CD1c-positive myeloid dendritic cell (primary cell): ENCODE measurements around the gene RBM43.
"Not testable (repeated sequence)": the region's sequence is repeated elsewhere in the genome, so short reads cannot be mapped to it uniquely, and the experiment has no call there.

Source experiments
- DNase-seq: peaks from one replicate; pipeline ENCODE4 v3.0.0-alpha.2; 2016; ENCODE audit errors: extremely low spot score

The RBM43 gene

DNA sequence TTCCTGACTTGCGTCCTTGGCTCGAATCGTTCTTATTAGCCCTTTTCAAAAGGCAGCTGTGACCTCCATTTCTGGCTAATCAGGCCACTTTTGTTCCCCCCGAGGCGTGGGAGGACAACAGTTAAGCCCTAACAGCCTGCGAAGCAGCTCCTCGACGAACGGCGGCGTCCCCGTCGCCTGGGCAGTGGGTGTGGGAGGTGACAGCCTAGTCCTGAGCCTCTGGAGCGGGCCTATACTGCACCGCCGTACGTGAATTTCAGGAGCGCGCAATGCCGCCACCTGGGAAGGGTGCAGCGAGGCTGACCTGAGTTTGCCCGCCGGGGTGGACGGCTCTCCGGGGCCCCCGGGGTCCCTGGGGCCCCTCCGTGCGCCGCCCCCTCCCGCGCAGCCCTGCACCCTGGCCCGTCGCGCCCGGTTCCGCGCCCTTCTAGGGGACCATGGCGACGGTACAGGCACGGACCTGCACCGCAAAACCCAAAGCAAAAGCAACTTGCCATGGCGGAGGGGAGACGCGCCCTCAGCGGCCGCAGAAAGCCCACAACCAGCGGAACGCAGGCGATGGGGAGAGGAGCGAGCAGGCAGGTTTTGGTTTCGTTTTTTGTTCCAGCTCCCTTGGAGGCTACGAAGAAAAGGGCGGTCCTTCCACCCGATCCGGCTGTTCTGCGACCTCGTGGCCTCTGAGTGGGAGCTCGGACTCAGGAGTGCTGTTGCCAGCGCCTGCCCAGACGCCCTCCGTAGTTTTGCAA, at the start of gene RBM43:
TSS of gene RBM43 (minus strand) at position 633 of the 746 bp plus-strand sequence. CDS start at position 497, 136 bp downstream.
- DNase-seq = peak; percentile 93

DNA sequence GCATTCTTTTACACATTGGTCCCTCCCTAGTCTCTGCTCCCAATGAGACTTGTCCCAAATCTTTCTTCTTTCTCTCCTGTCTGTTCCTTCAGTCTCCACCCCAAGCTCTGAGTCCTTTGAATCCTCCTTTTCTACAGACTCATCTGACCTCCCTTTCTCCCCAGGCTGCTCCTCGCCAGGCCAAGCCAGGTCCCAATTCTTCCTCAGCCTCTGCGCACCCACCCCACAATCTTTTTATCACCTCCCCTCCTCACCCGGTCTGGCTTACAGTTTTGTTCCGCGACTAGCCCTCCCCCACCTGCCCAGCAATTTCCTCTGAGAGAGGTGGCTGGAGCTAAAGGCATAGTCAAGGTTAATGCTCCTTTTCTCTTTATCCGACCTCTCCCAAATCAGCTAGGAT, 48.6 kb upstream of the RBM43 start:
- not testable (repeated sequence) for DNase-seq

DNA sequence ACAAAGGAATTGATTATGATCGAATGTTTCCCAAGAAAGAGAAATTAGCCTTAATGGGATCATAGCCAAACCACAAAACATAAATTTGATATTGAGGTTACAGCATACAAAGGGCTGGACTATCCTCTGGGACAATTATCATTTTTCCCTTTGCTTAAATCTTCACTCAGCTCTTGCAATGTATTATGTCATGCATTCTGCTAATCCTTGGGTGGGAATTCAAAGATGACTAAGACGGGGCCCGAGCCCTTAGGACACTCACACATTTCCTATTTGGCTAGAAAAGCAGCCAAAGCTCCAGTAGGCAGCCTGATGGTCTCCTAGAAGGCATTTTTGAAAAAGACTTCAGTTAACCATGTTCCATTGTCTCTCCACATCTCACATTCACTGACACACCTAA, 45.0 kb upstream of the RBM43 start:
- DNase-seq = no peak

DNA sequence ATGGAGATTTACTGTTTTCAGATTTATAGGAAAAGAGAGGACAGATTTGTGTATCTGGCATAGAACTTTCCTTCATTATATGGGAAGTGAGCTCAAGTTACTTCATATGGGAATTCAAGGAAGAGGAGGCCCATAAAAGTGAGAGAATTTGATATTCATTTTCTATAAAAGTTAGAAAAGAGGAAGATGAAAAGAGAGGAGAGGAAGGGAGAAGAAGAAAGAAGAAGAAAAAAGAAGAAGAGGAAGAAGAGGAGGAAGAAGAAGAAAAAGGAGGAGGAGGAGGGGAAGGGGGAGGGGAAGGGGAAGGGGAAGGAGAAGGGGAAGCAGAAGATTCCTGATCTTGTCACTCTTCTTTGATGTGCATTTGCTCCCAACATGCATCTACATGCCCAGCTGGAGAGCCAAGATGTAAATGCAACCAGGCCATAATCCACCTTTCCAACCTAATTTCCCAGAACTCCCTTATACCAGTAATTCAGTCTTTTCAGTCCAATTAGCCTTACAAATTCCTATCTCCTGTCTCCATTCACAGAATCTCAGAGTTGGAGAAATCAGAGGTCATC, 43.5 kb upstream of the RBM43 start:
- DNase-seq = no peak

DNA sequence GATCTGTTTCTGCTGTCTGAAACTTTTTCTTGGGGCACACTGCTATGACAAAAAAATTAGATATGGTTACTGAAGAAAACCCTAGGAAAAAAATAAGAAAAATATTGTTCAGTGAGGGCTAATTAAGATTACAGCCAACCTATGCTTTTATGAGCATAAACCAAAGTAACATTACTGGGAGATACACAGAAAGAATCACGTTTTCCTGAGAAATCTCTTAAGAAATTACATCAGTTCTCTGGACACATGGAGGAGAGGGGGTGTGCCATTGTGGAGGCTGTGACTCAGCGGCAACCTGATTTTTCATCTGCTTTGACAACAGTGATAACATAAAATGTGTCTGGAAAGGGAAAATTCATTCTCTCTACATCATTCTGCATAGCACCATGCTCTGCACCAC, 41.2 kb upstream of the RBM43 start:
- no peak for DNase-seq

DNA sequence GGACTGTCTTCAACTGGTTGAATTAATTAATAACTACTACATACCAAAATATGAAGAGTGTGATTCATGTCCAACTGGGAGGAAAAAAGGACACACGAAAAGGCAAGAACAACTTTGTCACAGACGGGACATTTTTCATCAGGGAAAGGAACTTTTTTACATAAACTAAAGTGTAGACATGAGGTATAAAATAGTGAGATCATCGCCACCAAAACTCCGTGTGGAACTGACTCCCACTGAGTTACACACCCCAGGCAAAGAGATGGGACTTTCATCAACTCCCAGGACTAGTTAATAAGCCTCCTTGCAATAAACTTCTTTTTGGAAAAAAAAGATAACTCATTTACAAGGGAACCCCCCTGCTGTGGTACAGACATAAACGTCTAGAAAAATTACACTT, 40.7 kb upstream of the RBM43 start:
- no peak for DNase-seq

DNA sequence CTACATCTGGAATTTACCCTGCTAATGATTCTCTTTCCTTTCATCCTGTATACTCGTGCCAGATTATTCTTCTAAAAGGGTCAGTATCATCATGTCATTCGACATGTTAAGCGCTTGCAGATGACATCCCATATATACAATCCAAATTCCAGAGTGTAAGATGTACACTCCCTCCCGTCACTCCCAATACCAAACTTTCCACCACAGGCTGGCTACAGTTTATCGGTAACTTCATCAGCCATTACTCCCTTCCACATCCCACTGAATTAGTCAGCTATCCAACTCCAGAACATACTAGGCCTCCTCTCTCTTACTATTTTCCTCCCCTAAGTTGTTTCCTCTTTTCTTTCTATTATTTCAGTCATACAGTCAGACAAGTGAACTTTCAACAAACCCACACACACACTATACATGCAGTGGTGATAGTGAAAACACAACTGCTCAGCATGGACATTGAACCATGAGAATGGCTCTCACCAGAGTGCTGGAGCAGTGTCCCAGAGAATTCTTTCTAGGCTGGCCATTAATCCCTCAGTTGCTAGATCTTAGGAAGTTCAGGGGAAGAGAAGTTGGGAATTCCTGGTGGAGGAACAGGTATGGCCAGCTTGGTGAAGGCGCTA, 38.4 kb upstream of the RBM43 start:
- DNase-seq = no peak

DNA sequence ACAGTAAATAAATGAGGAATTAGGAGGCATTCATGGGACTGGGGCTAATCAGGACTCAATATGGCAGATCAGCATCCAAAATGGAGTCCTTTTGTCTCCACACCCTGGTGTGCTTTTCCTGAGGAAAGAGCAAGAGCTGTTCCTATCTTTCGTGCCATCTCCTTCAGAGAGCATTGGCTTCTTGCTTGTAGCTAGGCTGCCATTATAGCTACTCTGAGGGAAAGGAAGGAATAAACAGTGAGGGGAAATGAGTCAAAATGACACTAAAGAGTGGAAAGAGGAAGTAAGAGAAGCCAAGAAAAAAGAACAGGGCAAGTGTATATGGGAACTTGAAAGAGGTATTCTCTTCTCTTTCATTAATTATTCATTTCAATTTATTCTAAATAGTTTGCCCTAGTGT, 36.2 kb upstream of the RBM43 start:
- DNase-seq = peak; percentile 72

DNA sequence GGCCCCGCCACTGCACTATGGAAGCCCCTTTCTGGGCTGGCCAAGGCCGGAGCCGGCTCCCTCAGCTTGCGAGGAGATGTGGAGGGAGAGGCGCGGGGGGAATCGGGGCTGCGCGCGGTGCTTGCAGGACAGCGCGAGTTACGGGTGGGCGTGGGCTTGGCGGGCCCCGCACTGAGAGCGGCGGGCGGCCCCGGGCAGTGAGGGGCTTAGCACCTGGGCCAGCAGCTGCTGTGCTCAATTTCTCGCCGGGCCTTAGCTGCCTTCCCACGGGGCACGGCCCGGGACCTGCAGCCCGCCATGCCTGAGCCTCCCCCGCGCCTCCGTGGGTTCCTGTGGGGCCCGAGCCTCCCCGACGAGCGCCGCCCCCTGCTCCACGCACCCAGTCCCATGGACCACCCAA, 34.3 kb upstream of the RBM43 start:
- not testable (repeated sequence) for DNase-seq

DNA sequence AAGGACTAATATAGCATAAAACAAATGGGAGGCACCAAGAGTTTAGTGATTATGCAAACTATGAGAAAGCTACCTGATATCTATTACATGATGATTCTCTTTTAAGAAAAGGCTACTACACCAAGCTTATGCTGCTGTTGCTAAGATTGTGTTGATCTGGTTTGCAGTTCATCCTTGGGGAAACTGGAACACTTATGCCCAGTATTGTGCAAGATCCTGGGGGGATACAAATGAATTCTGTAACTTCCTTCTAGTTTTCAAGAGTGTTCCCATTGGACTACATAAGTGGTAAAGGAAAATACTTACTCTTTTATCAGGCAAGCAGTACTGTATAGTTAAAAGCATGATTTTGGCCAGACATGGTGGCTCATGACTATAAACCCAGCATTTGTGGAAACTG, 30.9 kb upstream of the RBM43 start:
- no peak for DNase-seq

DNA sequence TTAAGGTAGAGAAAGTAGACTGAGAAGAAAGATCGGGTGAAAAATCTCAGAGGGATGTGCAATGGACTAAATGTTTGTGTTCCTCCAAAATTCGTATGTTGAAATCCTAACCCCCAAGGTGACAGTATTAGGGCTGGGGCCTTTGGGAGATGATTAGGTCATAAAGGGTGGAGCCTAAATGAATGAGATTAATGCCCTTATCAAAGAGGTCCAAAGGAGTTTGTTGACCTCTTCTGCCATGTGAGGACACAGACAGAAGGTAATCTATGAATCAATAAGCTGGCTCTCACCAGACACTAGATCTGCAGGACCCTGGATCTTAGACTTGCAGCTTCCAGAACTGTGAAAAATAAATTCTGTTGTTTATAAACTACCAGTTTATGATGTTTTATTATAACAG, 30.5 kb upstream of the RBM43 start:
- DNase-seq = no peak

DNA sequence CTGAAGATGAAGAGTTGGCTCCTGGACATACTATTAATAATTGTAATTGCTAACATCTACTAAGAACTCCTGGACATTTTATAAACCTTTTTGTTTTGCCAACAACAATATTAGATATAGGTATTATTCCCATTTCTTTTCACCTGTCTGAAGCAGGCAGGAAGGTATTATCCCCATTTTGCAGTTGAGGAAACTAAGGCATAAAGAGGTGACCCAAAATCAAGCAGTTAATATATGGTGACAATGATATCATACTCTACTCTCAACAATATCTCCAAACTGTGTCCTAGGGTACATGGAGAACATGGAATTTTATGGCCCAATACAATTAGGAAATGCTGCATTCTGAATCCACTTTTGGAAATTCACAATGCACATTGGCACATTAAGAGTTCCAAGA, 29.6 kb upstream of the RBM43 start:
- DNase-seq = no peak

DNA sequence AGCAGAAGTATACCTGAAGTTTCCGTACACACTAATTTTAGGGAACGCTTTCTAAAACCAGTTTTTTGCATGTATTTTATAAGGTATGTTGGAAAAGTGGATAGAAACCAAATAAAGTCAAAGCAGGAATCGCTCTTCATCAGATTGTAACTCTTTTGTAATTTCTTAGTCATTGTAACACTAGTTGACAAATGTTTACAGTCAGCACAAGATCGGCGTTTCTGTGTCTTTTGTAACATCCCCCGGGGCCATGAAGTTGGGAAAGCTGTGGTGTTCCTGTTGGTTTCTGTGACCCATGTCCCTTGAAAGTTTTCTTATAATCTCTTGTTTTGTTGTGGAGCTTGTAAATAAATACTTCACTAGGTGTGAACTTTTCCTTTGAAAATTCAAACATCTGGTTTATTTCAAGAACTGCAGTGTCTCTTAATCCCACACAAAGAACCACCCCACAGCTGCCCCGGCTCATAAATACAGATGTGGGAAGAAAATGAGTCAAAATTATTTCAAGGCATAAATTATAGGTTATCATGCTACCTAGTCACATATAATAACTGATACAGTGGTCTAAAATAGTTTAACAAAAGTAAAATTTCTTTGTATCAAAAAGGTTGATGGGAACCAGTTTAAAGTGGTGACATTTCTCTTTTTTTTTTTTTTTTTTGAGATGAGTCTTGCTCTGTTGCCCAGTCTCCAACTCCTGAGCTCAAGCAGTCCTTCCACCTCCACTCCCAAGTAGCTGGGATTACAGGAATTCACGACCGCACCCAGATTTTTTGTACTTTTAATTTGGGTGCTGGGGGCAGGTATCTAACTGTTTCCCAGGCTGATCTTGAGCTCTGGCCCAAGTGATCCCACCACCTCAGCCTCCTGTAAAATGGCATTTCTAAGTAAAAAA, 28.6 kb upstream of the RBM43 start:
- DNase-seq = no peak

DNA sequence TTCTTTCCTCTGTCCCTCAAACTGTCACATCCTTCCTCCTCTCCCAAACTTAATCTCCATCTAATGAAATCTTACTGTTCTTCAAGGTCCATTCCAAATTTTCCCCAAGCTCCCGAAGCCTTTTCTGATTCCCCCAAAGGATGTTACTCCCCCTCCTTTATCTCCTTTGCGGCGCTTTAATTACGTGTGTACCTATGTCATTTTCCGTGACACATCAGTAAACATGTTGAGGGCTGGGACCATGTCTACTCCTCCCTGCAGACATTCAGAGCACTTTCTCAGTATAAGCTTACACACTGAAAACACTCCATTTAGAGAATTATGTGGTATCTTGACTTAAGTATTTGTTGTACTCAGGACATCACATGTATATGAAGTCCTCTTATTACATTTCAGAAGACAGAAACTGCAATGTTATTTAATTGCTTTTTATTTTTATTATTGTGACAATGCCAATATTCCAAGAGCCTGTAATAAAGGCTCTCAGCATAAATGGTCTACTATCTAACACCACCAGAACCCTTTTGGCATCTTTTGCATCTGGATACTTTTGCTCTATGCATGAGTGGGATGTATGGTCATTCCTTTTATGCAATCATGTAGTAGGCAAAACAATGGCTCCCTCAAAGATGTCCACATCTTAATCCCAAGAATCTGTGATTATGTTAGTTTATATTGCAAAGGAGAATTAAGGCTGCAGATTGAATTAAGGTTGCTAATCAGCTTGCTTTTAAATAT, 26.0 kb upstream of the RBM43 start:
- DNase-seq = no peak

DNA sequence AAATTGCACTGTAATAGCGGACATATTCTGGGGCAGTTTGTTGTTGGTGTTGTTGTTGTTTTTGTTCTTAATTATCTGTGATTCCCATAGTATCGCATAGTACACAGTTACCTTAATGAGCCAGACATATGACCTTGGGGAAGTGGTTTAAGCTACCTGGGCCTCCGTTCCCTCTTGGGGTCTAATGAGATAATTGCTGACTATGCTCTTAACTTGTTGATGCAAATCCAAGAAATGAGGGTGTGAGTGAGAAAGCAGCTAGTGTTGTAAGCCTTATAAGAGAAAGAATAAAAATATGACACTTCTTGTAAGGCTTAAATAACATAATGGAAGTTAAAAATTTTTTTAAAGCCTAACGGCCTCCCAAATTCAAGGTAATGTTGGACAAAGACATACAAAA, 20.7 kb upstream of the RBM43 start:
- no peak for DNase-seq

DNA sequence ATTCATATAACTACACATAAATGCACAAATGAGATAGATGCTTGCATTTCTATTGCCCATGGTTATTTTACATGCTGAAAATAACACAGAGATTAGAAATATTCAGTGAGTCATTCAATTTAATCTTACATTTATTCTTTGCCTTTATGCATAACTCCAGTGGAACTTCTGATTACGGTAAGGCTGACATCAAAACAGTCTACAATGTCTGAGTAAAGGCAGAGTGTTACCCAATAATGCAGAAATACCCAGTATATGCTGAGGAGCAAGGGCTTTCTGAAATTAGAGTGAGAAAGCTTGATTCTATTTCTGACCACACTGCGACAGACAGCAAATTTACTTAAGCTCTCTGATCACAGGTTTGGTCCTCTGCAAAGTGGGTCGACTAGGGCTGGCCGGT, 18.6 kb upstream of the RBM43 start:
- DNase-seq = no peak

DNA sequence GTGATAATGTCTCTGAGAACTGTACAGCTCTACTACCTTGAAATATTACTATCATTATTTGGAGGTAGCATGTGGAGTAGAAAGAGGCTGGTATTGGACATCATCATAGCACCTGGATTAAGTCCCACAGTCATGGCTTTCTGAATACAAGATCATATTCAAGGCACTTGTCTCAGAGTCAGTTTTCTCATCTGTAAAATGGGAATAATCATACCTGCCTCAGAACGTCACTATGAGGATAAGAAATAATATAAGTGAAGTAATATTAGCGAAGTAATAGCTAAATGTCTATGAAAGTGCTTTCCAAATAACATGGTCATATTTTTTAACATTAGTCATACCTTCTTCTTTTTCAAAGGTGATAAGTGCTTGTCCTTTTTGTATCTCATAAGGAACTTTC, 16.8 kb upstream of the RBM43 start:
- no peak for DNase-seq

DNA sequence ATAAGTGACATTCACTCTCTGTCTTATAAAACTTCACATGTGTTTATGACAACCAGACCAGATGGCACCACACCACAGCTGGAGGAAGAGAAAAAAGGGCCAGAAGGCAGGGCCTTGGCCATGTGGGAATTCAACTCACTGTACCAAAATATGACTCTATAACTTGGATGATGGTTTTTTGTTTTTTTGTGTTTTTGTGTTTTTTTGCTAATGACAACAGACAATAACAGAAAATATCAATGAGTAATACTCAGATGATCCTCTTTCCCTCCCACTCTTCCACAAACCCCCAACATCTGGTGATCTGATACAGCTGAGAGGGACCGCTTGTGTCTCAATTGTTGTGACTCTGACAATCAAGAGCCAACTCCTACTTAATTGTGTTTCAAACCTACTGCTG, 15.4 kb upstream of the RBM43 start:
- no peak for DNase-seq

DNA sequence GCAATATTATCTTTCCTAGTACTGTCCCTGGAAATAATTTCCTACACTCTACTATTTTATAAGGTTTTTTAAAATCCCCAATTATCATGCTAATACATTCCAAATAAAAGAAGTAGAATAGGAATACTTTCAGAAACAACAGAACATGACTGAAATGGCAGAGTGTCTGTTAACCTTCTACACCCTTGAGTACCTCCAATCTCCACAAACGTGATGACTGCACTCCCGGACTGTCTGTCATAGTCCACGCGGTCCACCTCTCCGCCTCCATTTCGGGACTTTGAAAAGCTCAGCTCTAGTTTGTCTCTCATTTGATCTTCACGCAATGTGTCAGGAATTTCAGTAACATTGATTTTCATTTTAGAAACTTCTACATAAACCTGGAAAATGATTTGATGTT, 13.6 kb upstream of the RBM43 start:
- DNase-seq = no peak

DNA sequence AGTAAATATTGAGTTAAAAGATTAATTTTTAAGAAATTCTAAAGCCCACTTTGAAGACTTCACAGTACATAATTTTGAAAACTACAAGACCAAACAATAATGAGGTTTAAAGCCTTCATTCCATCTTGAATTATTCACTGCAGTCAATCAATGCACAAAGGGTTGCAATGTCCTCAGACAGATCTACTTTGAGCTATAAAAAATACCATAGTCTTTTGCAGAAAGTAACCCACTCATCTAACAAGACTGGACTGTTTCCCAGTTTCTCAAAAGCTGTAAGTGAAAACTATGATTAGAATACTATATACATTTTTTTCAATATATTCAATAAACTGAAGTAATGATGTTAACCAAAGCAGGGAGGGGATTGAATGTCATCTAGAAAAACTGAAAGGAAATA, 10.2 kb upstream of the RBM43 start:
- DNase-seq = no peak

DNA sequence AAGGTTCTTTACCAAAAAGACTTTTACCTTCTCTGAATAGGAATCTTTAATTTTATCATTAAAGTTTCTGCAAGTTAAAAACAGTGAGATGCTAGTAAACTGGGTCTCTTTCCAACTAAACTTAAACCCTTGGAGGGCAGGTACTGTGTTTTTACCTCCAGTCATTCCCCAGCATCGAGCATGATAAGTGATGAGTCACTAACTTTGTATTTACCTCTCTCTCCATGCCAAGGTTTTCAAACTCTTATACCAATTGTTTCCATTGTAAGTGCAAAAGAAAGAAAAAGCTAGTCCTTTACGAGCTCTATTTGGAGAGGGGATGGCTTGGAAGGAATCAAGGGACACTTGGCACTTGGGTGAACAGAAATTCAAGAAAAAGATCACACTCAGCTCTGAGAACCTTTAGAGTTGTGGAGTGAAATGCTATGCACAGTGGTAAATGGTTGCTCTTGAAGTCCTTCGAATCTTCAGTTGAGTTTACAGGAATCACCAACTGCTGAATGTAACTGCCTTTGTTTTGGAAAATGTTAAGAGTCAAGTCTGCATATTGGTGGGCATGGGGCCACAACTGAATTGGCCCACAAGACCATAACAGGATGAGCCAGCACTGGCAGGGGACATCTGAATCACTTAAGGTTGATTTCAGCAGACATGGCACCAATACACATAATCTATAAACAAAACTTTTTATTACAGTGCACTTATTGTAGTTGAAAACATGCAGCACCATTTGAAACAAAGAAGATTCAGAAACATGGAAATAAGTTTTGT, 8.3 kb upstream of the RBM43 start:
- no peak for DNase-seq
